H9 (cell line): ENCODE data around the gene GRK3. TPM values are rescaled to one million over a fixed set of nuclear protein-coding genes. Genes with fewer than 3 reads are reported as not detected.

Source experiments
- DNase-seq: peaks from one replicate; pipeline ENCODE4 v3.0.0-alpha.2; 2017
- H2AFZ ChIP-seq: one replicate; pipeline ENCODE4 v1.6.1; 2013; ENCODE audit warnings: mild to moderate bottlenecking, low read length, control low read depth, moderate library complexity
- H2AK5ac ChIP-seq: 2 replicates; pipeline ENCODE4 v1.6.1; 2013; ENCODE audit warnings: low read length, control low read depth, mixed read lengths; ENCODE audit not compliant: insufficient read length
- H2BK120ac ChIP-seq: one replicate; pipeline ENCODE4 v1.6.1; 2013; ENCODE audit warnings: low read depth, mild to moderate bottlenecking, low read length, control low read depth, inconsistent platforms; ENCODE audit not compliant: poor library complexity, severe bottlenecking
- H2BK12ac ChIP-seq: 2 replicates; pipeline ENCODE4 v1.6.1; 2013; ENCODE audit warnings: low read length, control low read depth, mixed read lengths, low read depth; ENCODE audit not compliant: insufficient read length
- H2BK15ac ChIP-seq: 2 replicates; pipeline ENCODE4 v1.6.1; 2013; ENCODE audit warnings: low read depth, low read length, control low read depth
- H2BK20ac ChIP-seq: one replicate; pipeline ENCODE4 v1.6.1; 2013; ENCODE audit warnings: low read depth, mild to moderate bottlenecking, low read length, control low read depth, inconsistent platforms; ENCODE audit not compliant: poor library complexity, severe bottlenecking
- H2BK5ac ChIP-seq: 2 replicates; pipeline ENCODE4 v1.6.1; 2013; ENCODE audit warnings: low read length, control low read depth, mixed read lengths; ENCODE audit not compliant: insufficient read length
- H3K14ac ChIP-seq: 2 replicates; pipeline ENCODE4 v1.6.1; 2013; ENCODE audit warnings: low read length, control low read depth; ENCODE audit not compliant: insufficient read depth
- H3K18ac ChIP-seq: 2 replicates; pipeline ENCODE4 v1.6.1; 2013; ENCODE audit warnings: low read depth, mild to moderate bottlenecking, mixed read lengths, low read length, control low read depth; ENCODE audit not compliant: insufficient read length
- H3K23ac ChIP-seq: 2 replicates; pipeline ENCODE4 v1.6.1; 2013; ENCODE audit warnings: low read length, control low read depth, mixed read lengths, low read depth; ENCODE audit not compliant: insufficient read length
- H3K23me2 ChIP-seq: 2 replicates; pipeline ENCODE4 v1.6.1; 2013; ENCODE audit warnings: low read depth, mild to moderate bottlenecking, mixed read lengths, low read length, control low read depth; ENCODE audit not compliant: insufficient read length, poor library complexity, severe bottlenecking
- H3K27ac ChIP-seq: 2 replicates; pipeline ENCODE4 v1.5.1; 2013; ENCODE audit warnings: low read length, control low read depth, mixed read lengths, low read depth; ENCODE audit not compliant: insufficient read length
- H3K27me3 ChIP-seq: 2 replicates; pipeline ENCODE4 v1.6.1; 2013; ENCODE audit warnings: low read length, control low read depth, inconsistent platforms; ENCODE audit not compliant: insufficient read depth
- H3K4ac ChIP-seq: 2 replicates; pipeline ENCODE4 v1.6.1; 2013; ENCODE audit warnings: low read depth, mild to moderate bottlenecking, control low read depth, inconsistent platforms, low read length, moderate library complexity
- H3K4me1 ChIP-seq: 2 replicates; pipeline ENCODE4 v1.6.1; 2013; ENCODE audit warnings: low read length, control low read depth, inconsistent platforms; ENCODE audit not compliant: insufficient read depth
- H3K4me2 ChIP-seq: 2 replicates; pipeline ENCODE4 v1.6.1; 2013; ENCODE audit warnings: low read length, control low read depth, mixed read lengths; ENCODE audit not compliant: insufficient read length, insufficient read depth
- H3K56ac ChIP-seq: 2 replicates; pipeline ENCODE4 v1.6.1; 2013; ENCODE audit warnings: low read depth, mild to moderate bottlenecking, mixed read lengths, low read length, control low read depth; ENCODE audit not compliant: insufficient read length
- H3K79me1 ChIP-seq: 2 replicates; pipeline ENCODE4 v1.6.1; 2013; ENCODE audit warnings: low read depth, mild to moderate bottlenecking, moderate library complexity, low read length, control low read depth, inconsistent platforms; ENCODE audit not compliant: insufficient read depth, poor library complexity, severe bottlenecking
- H3K79me2 ChIP-seq: 2 replicates; pipeline ENCODE4 v1.6.1; 2013; ENCODE audit warnings: low read length, control low read depth, inconsistent platforms; ENCODE audit not compliant: insufficient read depth
- H3K9ac ChIP-seq: 2 replicates; pipeline ENCODE4 v1.6.1; 2013; ENCODE audit warnings: low read length, control low read depth, mixed read lengths; ENCODE audit not compliant: insufficient read length; ENCODE audit errors: extremely low read depth
- H3K9me3 ChIP-seq: one replicate; pipeline ENCODE4 v1.6.1; 2013; ENCODE audit warnings: low read depth, low read length, inconsistent platforms; ENCODE audit not compliant: control insufficient read depth
- H3T11ph ChIP-seq: one replicate; pipeline ENCODE4 v1.6.1; 2013; ENCODE audit warnings: mild to moderate bottlenecking, low read length, control low read depth, inconsistent platforms
- H4K20me1 ChIP-seq: one replicate; pipeline ENCODE4 v1.6.1; 2013; ENCODE audit not compliant: control insufficient read depth, insufficient read length, insufficient read depth
- H4K5ac ChIP-seq: 2 replicates; pipeline ENCODE4 v1.6.1; 2013; ENCODE audit warnings: low read depth, mild to moderate bottlenecking, mixed read lengths, low read length, control low read depth; ENCODE audit not compliant: insufficient read length
- H4K8ac ChIP-seq: replicated peaks from 2 replicates; pipeline ENCODE4 v1.6.1; 2013; ENCODE audit warnings: low read length, control low read depth, mixed read lengths, low read depth; ENCODE audit not compliant: insufficient read length
- H4K91ac ChIP-seq: 2 replicates; pipeline ENCODE4 v1.6.1; 2013; ENCODE audit warnings: low read depth, mild to moderate bottlenecking, moderate library complexity, mixed read lengths, low read length, control low read depth; ENCODE audit not compliant: insufficient read length
- H3K27ac Mint-ChIP-seq, 3 experiments: 2 replicates in 2 of 3; 3 replicates in 1 of 3; pipeline ENCODE4 v1.8.0; 2020 to 2021; ENCODE audit warnings: mixed read lengths in 3 of 3, mild to moderate bottlenecking in 1 of 3, moderate library complexity in 1 of 3
- H3K27me3 Mint-ChIP-seq: 2 replicates; pipeline ENCODE4 v1.8.0; 2021; ENCODE audit warnings: low read depth, mild to moderate bottlenecking, moderate library complexity, mixed read lengths
- H3K36me3 Mint-ChIP-seq, 3 experiments: 2 replicates in 2 of 3; 3 replicates in 1 of 3; pipeline ENCODE4 v1.8.0; 2020 to 2021; ENCODE audit warnings: low read depth in 3 of 3, mixed read lengths in 3 of 3; ENCODE audit not compliant: insufficient read depth in 1 of 3
- H3K4me1 Mint-ChIP-seq, 2 experiments: 2 replicates each; pipeline ENCODE4 v1.8.0; 2020; ENCODE audit warnings: mixed read lengths in 2 of 2
- H3K4me3 Mint-ChIP-seq, 2 experiments: 2 replicates in 1 of 2; 3 replicates in 1 of 2; pipeline ENCODE4 v1.8.0; 2020 to 2021; ENCODE audit warnings: mild to moderate bottlenecking in 2 of 2, mixed read lengths in 2 of 2, moderate library complexity in 1 of 2
- H3K9me3 Mint-ChIP-seq, 2 experiments: 2 replicates in 1 of 2; 3 replicates in 1 of 2; pipeline ENCODE4 v1.8.0; 2020; ENCODE audit warnings: mild to moderate bottlenecking in 2 of 2, mixed read lengths in 2 of 2, moderate library complexity in 1 of 2
- CTCF ChIP-seq: fragments of 200-600 bp; sonication (generic); conservative IDR thresholded peaks from 3 replicates; pipeline ENCODE4 v1.8.0; 2021; ENCODE audit warnings: antibody characterized with exemption, mild to moderate bottlenecking
- WGBS: extraction: QIAGEN DNeasy Blood & Tissue Kit; methylation state at CpG from one replicate; pipeline ENCODE4 v1.1.7; 2013; ENCODE audit warnings: missing lambda C conversion rate, low lambda C conversion rate, mixed read lengths; ENCODE audit not compliant: insufficient read length; ENCODE audit errors: extremely low coverage; 5-methylcytosine and 5-hydroxymethylcytosine counted together
- total RNA-seq: library from RNA; stranded (reverse); gene quantifications from 2 replicates; pipeline ENCODE4 v1.2.1, GENCODE V29; 2021

GRK3 gene
- total RNA-seq, 1 experiment from 2014 or later, result 23.9 TPM

- Histone ChIP-seq H2AK5ac (no peak overlapping the region), H3K23ac (no peak overlapping the region), H3K4me2 (no peak overlapping the region), H2BK120ac (no peak overlapping the region), H3K79me2 (no peaks in the 10 kb centered on the region), H2BK20ac (no peak overlapping the region), H3K4me1 (no peaks in the 10 kb centered on the region), H3K9ac (no peak overlapping the region), H2BK15ac (no peak overlapping the region), H3K9me3 (no peaks in the 10 kb centered on the region), H3K27ac (no peak overlapping the region), H2BK12ac (no peak overlapping the region), H3K79me1 (no peaks in the 10 kb centered on the region), H3T11ph (no peak overlapping the region), H4K91ac (no peak overlapping the region), H3K23me2 (no peaks in the 10 kb centered on the region), H4K5ac (no peak overlapping the region), H2AFZ (no peak overlapping the region), H3K4ac (no peak overlapping the region), H3K14ac (no peak overlapping the region), H4K8ac (no peak overlapping the region), H4K20me1 (no peaks in the 10 kb centered on the region), H3K56ac (no peak overlapping the region), H3K18ac (no peak overlapping the region), H3K27me3 (no peaks in the 10 kb centered on the region), H2BK5ac (no peak overlapping the region)
- no peaks in the 10 kb centered on the region for H3K4me1 Mint-ChIP-seq
- no peak for TF ChIP-seq CTCF
- DNase-seq, result no peak
- no peaks in the 10 kb centered on the region for H3K9me3 Mint-ChIP-seq
- no peak overlapping the region for H3K27ac Mint-ChIP-seq
- no peak overlapping the region for H3K4me3 Mint-ChIP-seq
- H3K36me3 Mint-ChIP-seq, result peaks cover 2 to 15% (median 12%) of the 10 kb centered on the region in 3 experiments; a peak in 6 of 7 replicates
- no CpG with 5 or more reads among the region's 7 CpGs for WGBS
- no peaks in the 10 kb centered on the region for H3K27me3 Mint-ChIP-seq
Measured at GRCh38 chr22:25710501-25710900, 146.0 kb downstream of the GRK3 start.
